T-helper 1 cell treated with Interleukin-12 subunit alpha and Interleukin-12 subunit beta and Interleukin-4 antibody, amounts not matched to agents 30 μg/mL and 1 μg/mL, for 36 hours (primary cell): ENCODE results near the gene MYO1A.
"Not testable (repeated sequence)": the region's sequence is repeated elsewhere in the genome, so short reads cannot be mapped to it uniquely, and the experiment has no call there.

Experiments
- H3K27ac Mint-ChIP-seq: one replicate; pipeline ENCODE4 v1.8.0; 2021; ENCODE audit warnings: mild to moderate bottlenecking, mixed read lengths
- H3K27me3 Mint-ChIP-seq: one replicate; pipeline ENCODE4 v1.8.0; 2021; ENCODE audit warnings: low read depth, mixed read lengths
- H3K36me3 Mint-ChIP-seq: one replicate; pipeline ENCODE4 v1.8.0; 2021; ENCODE audit warnings: low read depth, mixed read lengths
- H3K4me1 Mint-ChIP-seq: one replicate; pipeline ENCODE4 v1.8.0; 2021; ENCODE audit warnings: low read depth, mixed read lengths
- H3K4me3 Mint-ChIP-seq: one replicate; pipeline ENCODE4 v1.8.0; 2021; ENCODE audit warnings: mild to moderate bottlenecking, moderate library complexity, mixed read lengths
- H3K9me3 Mint-ChIP-seq: one replicate; pipeline ENCODE4 v1.8.0; 2021; ENCODE audit warnings: mixed read lengths

Gene MYO1A

GRCh38 chr12:56993346-56993745 lies 56.6 kb downstream of the MYO1A start:
- H3K4me1 Mint-ChIP-seq: peaks cover 17% of the 10 kb centered on the region
- H3K27ac Mint-ChIP-seq: no peak overlapping the region
- peaks cover 4% of the 10 kb centered on the region for H3K36me3 Mint-ChIP-seq

DNA sequence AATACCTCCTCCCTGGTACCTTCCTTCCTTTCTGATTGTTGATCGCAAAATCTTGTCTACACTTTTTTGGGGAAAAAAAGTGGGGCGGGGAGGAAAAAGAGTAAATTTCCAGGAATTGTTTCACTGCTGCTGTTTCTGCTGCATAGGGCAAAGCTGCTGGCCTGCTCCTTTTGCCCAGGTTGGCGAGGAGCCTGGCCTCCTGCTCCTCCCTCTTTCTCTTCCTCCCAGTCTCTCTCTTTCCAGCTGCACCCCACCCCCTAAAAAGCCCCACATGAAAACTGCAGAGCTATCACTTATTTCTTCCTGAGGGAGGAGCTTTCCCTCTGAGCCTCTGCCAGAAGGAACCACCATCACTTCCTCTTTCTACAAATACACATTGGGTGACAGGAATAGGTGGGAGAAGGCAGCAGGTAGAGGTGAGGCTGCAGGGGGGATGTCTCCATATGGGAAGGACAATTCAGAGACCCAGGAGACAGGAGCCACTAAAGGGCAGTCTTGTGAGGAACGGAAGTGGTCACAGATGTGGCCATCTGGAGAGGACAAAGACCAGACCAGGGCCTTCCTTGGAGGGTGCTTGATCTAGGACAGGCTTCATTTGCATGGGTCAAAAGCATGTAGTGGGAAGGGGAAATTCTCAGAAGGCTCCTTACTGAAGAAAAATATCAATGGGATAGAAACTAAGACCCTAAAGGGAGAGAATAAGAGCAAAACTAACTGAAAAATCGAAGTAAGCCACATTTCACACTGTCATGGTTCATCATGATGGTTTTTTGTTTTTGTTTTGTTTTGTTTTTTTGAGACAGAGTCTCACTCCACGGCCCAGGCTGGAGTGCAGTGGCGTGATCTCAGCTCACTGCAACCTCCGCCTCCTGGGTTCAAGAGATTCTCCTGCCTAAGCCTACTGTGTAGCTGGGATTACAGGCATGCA lies 58.3 kb downstream of the MYO1A start:
- Mint-ChIP-seq H3K9me3 (no peaks in the 10 kb centered on the region), H3K4me1 (peaks cover 20% of the 10 kb centered on the region), H3K27me3 (peaks cover 6% of the 10 kb centered on the region), H3K4me3 (no peak overlapping the region), H3K27ac (peak overlapping the region; percentile 38), H3K36me3 (no peaks in the 10 kb centered on the region)

More at GRCh38 chr12:56993346-56993745, 56.6 kb downstream of the MYO1A start:
- Mint-ChIP-seq H3K4me3 (no peak overlapping the region), H3K9me3 (no peaks in the 10 kb centered on the region), H3K27me3 (peaks cover 2% of the 10 kb centered on the region)

DNA sequence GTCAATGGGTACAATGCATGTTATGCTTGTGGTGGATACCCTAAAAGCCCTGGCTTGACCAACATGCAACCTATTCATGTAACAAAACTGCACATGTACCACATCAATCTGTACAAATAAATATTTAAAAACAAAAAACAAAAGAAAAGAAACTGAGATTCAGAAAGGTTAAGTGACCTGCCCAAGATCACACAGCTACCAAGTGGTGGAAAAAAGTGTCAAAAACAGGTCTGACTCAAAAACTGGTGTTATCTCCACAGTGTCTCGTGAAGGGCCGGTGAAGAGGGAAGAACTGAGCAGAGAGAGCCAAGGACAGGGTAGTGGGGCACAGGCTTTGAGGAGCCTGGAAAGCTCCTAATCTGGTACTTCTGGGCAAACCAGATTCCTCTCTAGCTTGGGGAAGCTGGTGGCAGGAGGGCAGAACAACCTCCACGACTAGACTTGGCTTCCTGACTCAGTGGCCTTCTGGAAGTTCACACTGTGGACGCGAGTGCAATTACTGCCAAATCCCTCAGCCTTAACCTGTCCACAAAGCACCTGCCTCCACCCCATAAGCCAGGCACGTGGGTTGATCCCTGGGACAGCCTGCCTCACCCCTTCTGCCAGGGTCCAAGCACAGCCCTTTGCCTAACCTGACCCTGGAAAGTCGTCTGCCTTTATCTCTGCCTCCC lies 59.1 kb downstream of the MYO1A start:
- Mint-ChIP-seq H3K27me3 (peaks cover 6% of the 10 kb centered on the region), H3K27ac (no peak overlapping the region), H3K9me3 (no peaks in the 10 kb centered on the region), H3K4me1 (peaks cover 20% of the 10 kb centered on the region), H3K36me3 (no peaks in the 10 kb centered on the region), H3K4me3 (no peak overlapping the region)

GRCh38 chr12:56989861-56990610 lies 59.9 kb downstream of the MYO1A start:
- Mint-ChIP-seq H3K4me3 (no peak overlapping the region), H3K27ac (no peak overlapping the region), H3K4me1 (peaks cover 20% of the 10 kb centered on the region), H3K36me3 (no peaks in the 10 kb centered on the region), H3K9me3 (no peaks in the 10 kb centered on the region), H3K27me3 (peaks cover 6% of the 10 kb centered on the region)

DNA sequence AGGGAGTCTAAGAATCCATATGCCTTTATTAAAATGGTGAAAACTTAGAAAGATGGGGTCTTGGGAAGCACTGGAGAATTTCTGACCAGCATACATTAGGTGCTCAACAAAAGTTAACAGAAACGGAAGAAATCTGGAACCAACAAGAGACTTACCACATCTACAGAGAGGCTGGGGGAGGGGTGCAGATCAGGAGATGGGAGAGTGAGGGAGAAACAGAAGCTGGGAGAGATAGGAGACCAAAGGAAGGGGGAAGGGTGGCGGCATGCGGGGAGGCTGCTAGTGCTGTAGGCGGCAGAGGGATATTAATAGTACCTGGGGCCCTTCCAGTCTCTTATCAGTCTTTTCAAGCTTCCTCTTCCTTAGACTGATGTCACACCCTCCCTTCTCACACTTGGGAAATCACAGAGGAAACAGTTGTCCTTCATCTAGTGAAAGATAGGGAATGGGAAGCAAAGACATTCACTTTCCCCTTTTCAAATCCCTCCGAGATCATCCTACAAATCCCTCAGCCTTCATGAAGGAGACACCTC lies 61.7 kb downstream of the MYO1A start:
- H3K36me3 Mint-ChIP-seq: no peaks in the 10 kb centered on the region
- H3K4me3 Mint-ChIP-seq: no peak overlapping the region
- H3K27ac Mint-ChIP-seq: no peak overlapping the region
- peaks cover 6% of the 10 kb centered on the region for H3K27me3 Mint-ChIP-seq
- peaks cover 20% of the 10 kb centered on the region for H3K4me1 Mint-ChIP-seq
- no peaks in the 10 kb centered on the region for H3K9me3 Mint-ChIP-seq

DNA sequence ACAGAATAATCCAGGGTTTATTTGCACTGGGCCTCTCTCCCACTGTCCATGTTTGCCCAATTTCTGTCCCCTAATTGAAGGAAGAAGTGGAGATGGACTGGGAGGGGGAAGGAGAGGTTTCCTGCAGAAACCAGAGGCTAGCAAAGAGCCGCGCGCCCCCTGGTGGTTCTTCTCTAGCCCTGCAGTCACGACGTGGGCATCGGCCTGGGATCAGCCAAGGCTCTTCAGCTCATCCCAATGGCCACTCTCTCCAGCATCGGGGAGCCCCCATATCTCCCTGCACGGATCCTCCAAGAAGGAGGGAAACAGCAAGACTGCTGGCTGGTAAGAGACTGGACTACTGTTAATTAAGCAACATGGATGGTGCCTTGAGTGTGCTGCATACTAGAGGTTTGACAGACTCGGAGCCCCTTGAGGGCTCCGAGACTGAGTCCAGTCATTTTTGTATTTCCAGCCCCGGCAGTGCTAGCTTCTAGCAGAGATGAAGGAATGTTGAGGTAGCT lies 62.3 kb downstream of the MYO1A start:
- Mint-ChIP-seq H3K27ac (no peak overlapping the region), H3K36me3 (no peaks in the 10 kb centered on the region), H3K27me3 (peaks cover 6% of the 10 kb centered on the region), H3K9me3 (no peaks in the 10 kb centered on the region), H3K4me1 (peaks cover 20% of the 10 kb centered on the region), H3K4me3 (no peak overlapping the region)

DNA sequence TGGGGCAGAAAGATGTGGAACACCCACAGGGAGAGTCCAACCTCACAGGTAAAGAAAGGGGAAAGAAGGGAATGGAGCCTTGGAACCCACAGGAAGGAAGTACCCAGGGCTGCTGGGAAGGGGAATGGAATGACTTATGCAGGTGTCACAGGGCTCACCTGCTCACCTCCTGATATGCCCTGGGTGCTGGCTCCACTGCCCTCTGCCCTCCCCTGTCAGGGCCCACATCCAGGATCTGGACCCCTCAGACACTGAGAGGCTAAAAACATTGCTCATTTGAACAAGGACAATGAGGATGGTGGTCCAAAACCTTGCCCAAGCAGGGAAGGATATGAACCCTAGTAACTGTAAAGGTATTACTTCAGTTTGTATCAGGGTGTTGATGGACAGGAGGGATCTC lies 62.9 kb downstream of the MYO1A start:
- H3K4me3 Mint-ChIP-seq: no peak overlapping the region
- H3K9me3 Mint-ChIP-seq: no peaks in the 10 kb centered on the region
- peaks cover 20% of the 10 kb centered on the region for H3K4me1 Mint-ChIP-seq
- H3K36me3 Mint-ChIP-seq: no peaks in the 10 kb centered on the region
- peaks cover 6% of the 10 kb centered on the region for H3K27me3 Mint-ChIP-seq
- no peak overlapping the region for H3K27ac Mint-ChIP-seq

GRCh38 chr12:56985714-56986113 lies 64.2 kb downstream of the MYO1A start:
- not testable (repeated sequence) for H3K9me3 Mint-ChIP-seq, H3K27ac Mint-ChIP-seq, H3K4me3 Mint-ChIP-seq, H3K36me3 Mint-ChIP-seq, H3K27me3 Mint-ChIP-seq
- peaks cover 12% of the 10 kb centered on the region for H3K4me1 Mint-ChIP-seq

- no peak overlapping the region for H3K4me3 Mint-ChIP-seq
Observed at GRCh38 chr12:56983386-56983785, 66.5 kb downstream of the MYO1A start.

GRCh38 chr12:56982578-56983236 lies 67.2 kb downstream of the MYO1A start:
- not testable (repeated sequence) for H3K4me3 Mint-ChIP-seq, H3K36me3 Mint-ChIP-seq, H3K4me1 Mint-ChIP-seq, H3K27ac Mint-ChIP-seq, H3K9me3 Mint-ChIP-seq, H3K27me3 Mint-ChIP-seq

More at GRCh38 chr12:56983386-56983785, 66.5 kb downstream of the MYO1A start:
- H3K9me3 Mint-ChIP-seq: no peaks in the 10 kb centered on the region
- peaks cover 6% of the 10 kb centered on the region for H3K4me1 Mint-ChIP-seq
- H3K27ac Mint-ChIP-seq: no peak overlapping the region
- no peaks in the 10 kb centered on the region for H3K36me3 Mint-ChIP-seq
- peaks cover 5% of the 10 kb centered on the region for H3K27me3 Mint-ChIP-seq

DNA sequence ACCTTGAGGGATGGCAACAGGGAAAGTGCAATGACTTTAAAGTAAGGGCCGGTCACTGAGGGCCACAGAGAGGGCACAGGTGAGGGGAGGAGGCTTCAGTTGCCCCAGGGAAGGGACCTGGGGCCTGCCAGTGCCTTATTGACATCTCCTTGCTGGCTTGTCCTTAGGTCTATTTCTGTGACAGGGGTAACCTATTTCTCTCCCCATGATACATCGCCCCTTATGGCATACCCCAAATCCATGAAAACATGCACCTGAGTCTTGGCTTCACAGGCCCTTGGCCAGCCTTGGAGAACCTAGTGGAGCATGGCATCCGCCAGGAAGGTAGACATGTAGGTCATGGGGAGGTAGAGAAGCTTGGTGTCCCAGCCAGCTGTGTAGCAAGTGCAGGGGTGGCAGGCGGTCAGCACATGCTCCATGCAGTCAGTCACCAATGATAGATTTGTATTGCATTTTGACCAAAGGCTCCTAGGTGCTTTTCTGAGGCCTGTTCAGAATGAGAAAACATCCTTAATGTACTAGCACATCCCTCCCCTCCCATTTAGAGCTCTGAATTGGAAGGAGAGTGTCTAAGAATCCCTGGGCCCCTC lies 68.9 kb downstream of the MYO1A start:
- H3K27ac Mint-ChIP-seq: no peak overlapping the region
- H3K9me3 Mint-ChIP-seq: no peaks in the 10 kb centered on the region
- H3K4me1 Mint-ChIP-seq: no peaks in the 10 kb centered on the region
- H3K36me3 Mint-ChIP-seq: no peaks in the 10 kb centered on the region
- no peak overlapping the region for H3K4me3 Mint-ChIP-seq
- no peaks in the 10 kb centered on the region for H3K27me3 Mint-ChIP-seq

DNA sequence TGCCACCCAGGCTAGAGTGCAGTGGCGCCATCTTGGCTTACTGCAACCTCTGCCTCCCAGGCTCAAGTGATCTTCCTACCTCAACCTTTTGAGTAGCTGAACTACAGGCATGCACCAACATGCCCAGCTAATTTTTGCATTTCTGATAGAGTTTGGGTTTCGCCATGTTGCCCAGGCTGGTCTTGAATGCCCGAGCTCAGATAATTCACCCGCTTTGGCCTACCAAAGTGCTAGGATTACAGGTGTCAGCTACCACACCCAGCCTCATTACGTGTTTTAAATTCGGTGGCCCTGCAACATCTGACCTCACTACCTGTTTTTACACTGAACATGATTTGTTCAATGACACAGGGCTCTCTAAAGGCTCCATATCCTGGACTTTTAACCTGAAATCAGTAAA lies 69.7 kb downstream of the MYO1A start:
- Mint-ChIP-seq H3K9me3 (no peaks in the 10 kb centered on the region), H3K27ac (no peak overlapping the region), H3K27me3 (no peaks in the 10 kb centered on the region), H3K36me3 (no peaks in the 10 kb centered on the region), H3K4me1 (no peaks in the 10 kb centered on the region), H3K4me3 (no peak overlapping the region)

DNA sequence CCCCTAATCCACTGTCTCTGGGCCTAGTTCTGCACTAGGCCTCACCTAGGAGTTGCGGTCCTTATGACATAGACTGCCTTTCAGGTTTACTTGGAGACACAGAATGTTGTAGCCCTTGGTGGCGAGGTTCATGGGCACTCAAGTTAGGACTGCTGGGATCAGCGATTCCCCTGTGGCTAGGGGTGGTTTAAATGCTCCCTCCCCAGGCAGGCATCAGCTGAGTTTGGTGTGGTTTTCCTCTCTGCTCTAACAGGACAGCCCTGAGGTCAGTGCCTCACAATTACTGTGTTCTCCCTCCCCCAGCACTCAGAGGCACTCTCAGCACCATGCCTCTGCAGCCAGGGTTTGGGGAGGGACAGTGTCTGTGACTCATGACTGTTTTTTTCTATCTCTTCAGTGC lies 70.3 kb downstream of the MYO1A start:
- Mint-ChIP-seq H3K27me3 (no peaks in the 10 kb centered on the region), H3K4me3 (no peak overlapping the region), H3K4me1 (no peaks in the 10 kb centered on the region), H3K36me3 (no peaks in the 10 kb centered on the region), H3K27ac (no peak overlapping the region), H3K9me3 (no peaks in the 10 kb centered on the region)
